A673 (cell line): ENCODE measurements around the gene VPS51. TPM values are rescaled to one million over a fixed set of nuclear protein-coding genes. Genes with fewer than 3 reads are reported as not detected.

Experiments used
- BruUV-seq: library from RNA; stranded (reverse); fragments of 400-500 nt; replicated peaks from 2 replicates; lab custom pipeline; 2021; lab: Mats Ljungman, UMichigan
- CTCF ChIA-PET: fragments of 300-600 bp; sonication (Branson Sonifier 250); formaldehyde crosslinking; loops from one replicate; lab custom pipeline; 2022; ENCODE audit warnings: antibody characterized with exemption; lab: Charles Lee
- POLR2A ChIA-PET: fragments of 300-600 bp; sonication (Branson Sonifier 250); formaldehyde crosslinking; loops from one replicate; lab custom pipeline; 2022; ENCODE audit warnings: antibody characterized with exemption; ENCODE audit not compliant: low non-redundant PET; lab: Charles Lee
- DNase-seq: peaks from one replicate; pipeline ENCODE4 v3.0.0-alpha.2; 2015; ENCODE audit warnings: low spot score
- H3K27ac ChIP-seq: fragments of 200-600 bp; sonication (generic); 2 replicates; pipeline ENCODE4 v1.5.1; 2016; ENCODE audit warnings: mixed run types, low read depth, mild to moderate bottlenecking, mixed read lengths, antibody characterized with exemption, low read length; ENCODE audit not compliant: poor library complexity, severe bottlenecking
- H3K27me3 ChIP-seq: fragments of 200-600 bp; sonication (generic); replicated peaks from 2 replicates; pipeline ENCODE4 v1.6.1; 2017; ENCODE audit warnings: mixed run types, low read depth, mild to moderate bottlenecking, mixed read lengths, antibody characterized with exemption, low read length; ENCODE audit not compliant: insufficient read depth, poor library complexity
- H3K36me3 ChIP-seq: fragments of 200-600 bp; sonication (generic); 2 replicates; pipeline ENCODE4 v1.6.1; 2016; ENCODE audit warnings: mixed run types, mild to moderate bottlenecking, mixed read lengths, antibody characterized with exemption, low read length; ENCODE audit not compliant: insufficient read depth, poor library complexity, severe bottlenecking
- H3K4me1 ChIP-seq: fragments of 200-600 bp; sonication (generic); 2 replicates; pipeline ENCODE4 v1.6.1; 2017; ENCODE audit warnings: mixed run types, mild to moderate bottlenecking, mixed read lengths, antibody characterized with exemption, low read length; ENCODE audit not compliant: insufficient read depth, poor library complexity, severe bottlenecking
- H3K4me3 ChIP-seq: fragments of 200-600 bp; sonication (generic); 2 replicates; pipeline ENCODE4 v1.5.1; 2016; ENCODE audit warnings: low read depth, mixed run types, mild to moderate bottlenecking, mixed read lengths, low read length; ENCODE audit not compliant: poor library complexity, severe bottlenecking
- H3K9me3 ChIP-seq: fragments of 200-600 bp; sonication (generic); 2 replicates; pipeline ENCODE4 v1.6.1; 2016; ENCODE audit warnings: mixed run types, low read depth, mild to moderate bottlenecking, mixed read lengths, antibody characterized with exemption, low read length; ENCODE audit not compliant: poor library complexity, severe bottlenecking
- EZH2 ChIP-seq: fragments of 200-600 bp; sonication (generic); IDR thresholded peaks from 2 replicates; pipeline ENCODE4 v1.6.1; 2017; ENCODE audit warnings: borderline replicate concordance, low read depth, mild to moderate bottlenecking, mixed read lengths, antibody characterized with exemption, low read length; ENCODE audit not compliant: poor library complexity, severe bottlenecking
- intact Hi-C: fragments of 100-400 bp; cut with micrococcal nuclease; formaldehyde crosslinking; loops from one replicate; pipeline ENCODE4 v1.10.0; 2022; ENCODE audit not compliant: unreplicated experiment
- total RNA-seq: library from RNA; stranded (reverse); gene quantifications from 2 replicates; pipeline ENCODE4 v1.2.3, GENCODE V29; 2021
- TF ChIP-seq, protein P1 (sequence below): fragments of 300-800, 200-600 bp; sonication (generic); conservative IDR thresholded peaks from 2 replicates; pipeline ENCODE4 v1.5.1; 2017; ENCODE audit warnings: low read depth, mild to moderate bottlenecking, antibody characterized with exemption, low read length, moderate library complexity, mixed read lengths

The VPS51 gene
- total RNA-seq, 1 experiment from 2014 or later = 125 TPM

- H3K4me1 ChIP-seq = peaks cover 3% of the 10 kb centered on the region
- no peak for DNase-seq
- intact Hi-C loops = no loop called here
- CTCF ChIA-PET = no interaction called here
- no peak overlapping the region for H3K4me3 ChIP-seq
- peaks cover 11% of the 10 kb centered on the region for H3K36me3 ChIP-seq
- H3K27me3 ChIP-seq = no peaks in the 10 kb centered on the region
- no peaks in the 10 kb centered on the region for H3K9me3 ChIP-seq
- TF ChIP-seq EZH2 = no peak
- TF ChIP-seq, protein P1, sequence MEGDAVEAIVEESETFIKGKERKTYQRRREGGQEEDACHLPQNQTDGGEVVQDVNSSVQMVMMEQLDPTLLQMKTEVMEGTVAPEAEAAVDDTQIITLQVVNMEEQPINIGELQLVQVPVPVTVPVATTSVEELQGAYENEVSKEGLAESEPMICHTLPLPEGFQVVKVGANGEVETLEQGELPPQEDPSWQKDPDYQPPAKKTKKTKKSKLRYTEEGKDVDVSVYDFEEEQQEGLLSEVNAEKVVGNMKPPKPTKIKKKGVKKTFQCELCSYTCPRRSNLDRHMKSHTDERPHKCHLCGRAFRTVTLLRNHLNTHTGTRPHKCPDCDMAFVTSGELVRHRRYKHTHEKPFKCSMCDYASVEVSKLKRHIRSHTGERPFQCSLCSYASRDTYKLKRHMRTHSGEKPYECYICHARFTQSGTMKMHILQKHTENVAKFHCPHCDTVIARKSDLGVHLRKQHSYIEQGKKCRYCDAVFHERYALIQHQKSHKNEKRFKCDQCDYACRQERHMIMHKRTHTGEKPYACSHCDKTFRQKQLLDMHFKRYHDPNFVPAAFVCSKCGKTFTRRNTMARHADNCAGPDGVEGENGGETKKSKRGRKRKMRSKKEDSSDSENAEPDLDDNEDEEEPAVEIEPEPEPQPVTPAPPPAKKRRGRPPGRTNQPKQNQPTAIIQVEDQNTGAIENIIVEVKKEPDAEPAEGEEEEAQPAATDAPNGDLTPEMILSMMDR = no peak
- H3K27ac ChIP-seq = no peak overlapping the region
- POLR2A ChIA-PET = no interaction called here
- BruUV-seq = no TSS peak
Measured at GRCh38 chr11:65087827-65088226, 8.2 kb upstream of the VPS51 start.

GRCh38 chr11:65089621-65090020, 6.4 kb upstream of the VPS51 start:
- H3K4me1 ChIP-seq = no peaks in the 10 kb centered on the region
- H3K27me3 ChIP-seq = no peaks in the 10 kb centered on the region
- no peak overlapping the region for H3K27ac ChIP-seq
- H3K9me3 ChIP-seq = no peaks in the 10 kb centered on the region
- no TSS peak for BruUV-seq
- ChIA-PET POLR2A (no interaction called here), CTCF (no interaction called here)
- intact Hi-C loops = no loop called here
- H3K36me3 ChIP-seq = peaks cover 7% of the 10 kb centered on the region
- no peak for DNase-seq
- TF ChIP-seq, protein P1 = no peak
- TF ChIP-seq EZH2 = no peak
- no peak overlapping the region for H3K4me3 ChIP-seq

- BruUV-seq = no TSS peak
- H3K36me3 ChIP-seq = peaks cover 7% of the 10 kb centered on the region
- H3K4me1 ChIP-seq = no peaks in the 10 kb centered on the region
- POLR2A ChIA-PET = no interaction called here
- H3K27ac ChIP-seq = no peak overlapping the region
- CTCF ChIA-PET = no interaction called here
- H3K27me3 ChIP-seq = no peaks in the 10 kb centered on the region
- no peak for DNase-seq
- H3K9me3 ChIP-seq = no peaks in the 10 kb centered on the region
- H3K4me3 ChIP-seq = no peak overlapping the region
- TF ChIP-seq, protein P1 = no peak
- no peak for TF ChIP-seq EZH2
- intact Hi-C loops = no loop called here
Measured at GRCh38 chr11:65090628-65091027, 5.4 kb upstream of the VPS51 start.
